IMR-90 (cell line): ENCODE results near the gene TBX10. TPM values are rescaled to one million over a fixed set of nuclear protein-coding genes. Genes with fewer than 3 reads are reported as not detected.
"Not testable (repeated sequence)": the region's sequence is repeated elsewhere in the genome, so short reads cannot be mapped to it uniquely, and the experiment has no call there.

ENCODE experiments used
- ATAC-seq: fragments of 200-7000 bp; cut with Tn5 transposase; 2 replicates; pipeline ENCODE4 v1.9.1; 2020; ENCODE audit warnings: low read depth, mild to moderate bottlenecking, moderate library complexity
- BruUV-seq: library from RNA; stranded (reverse); fragments of 400-500 nt; replicated peaks from 2 replicates; lab custom pipeline; 2021; lab: Mats Ljungman, UMichigan
- CTCF ChIA-PET: fragments of 300-600 bp; formaldehyde crosslinking; extraction: SDS; loops from one replicate; lab custom pipeline; 2021; ENCODE audit warnings: antibody characterized with exemption; lab: Yijun Ruan, JAX
- POLR2A ChIA-PET: fragments of 300-600 bp; sonication (Branson Sonifier 250); formaldehyde crosslinking; loops from one replicate; lab custom pipeline; 2022; ENCODE audit warnings: antibody characterized with exemption; ENCODE audit not compliant: unreplicated experiment; lab: Charles Lee
- DNase-seq: peaks from one replicate; pipeline ENCODE4 v3.0.0; 2013
- H2AFZ ChIP-seq: replicated peaks from 2 replicates; pipeline ENCODE3; 2013; ENCODE audit warnings: low read length, mild to moderate bottlenecking; ENCODE audit not compliant: poor library complexity
- H2AK5ac ChIP-seq: 2 replicates; pipeline ENCODE4 v1.6.1; 2013; ENCODE audit warnings: low read depth, low read length, inconsistent platforms
- H2AK9ac ChIP-seq: replicated peaks from 2 replicates; pipeline ENCODE3; 2013; ENCODE audit warnings: mild to moderate bottlenecking, low read depth, low read length, moderate library complexity; ENCODE audit not compliant: poor library complexity
- H2BK120ac ChIP-seq: 2 replicates; pipeline ENCODE4 v1.6.1; 2013; ENCODE audit warnings: low read depth, low read length, inconsistent platforms
- H2BK15ac ChIP-seq: 3 replicates; pipeline ENCODE4 v1.6.1; 2013; ENCODE audit warnings: low read depth, low read length, inconsistent platforms
- H2BK20ac ChIP-seq: 2 replicates; pipeline ENCODE4 v1.6.1; 2013; ENCODE audit warnings: low read depth, mild to moderate bottlenecking, inconsistent platforms, low read length, moderate library complexity
- H2BK5ac ChIP-seq: 2 replicates; pipeline ENCODE4 v1.6.1; 2013; ENCODE audit warnings: mild to moderate bottlenecking, low read depth, low read length, inconsistent platforms; ENCODE audit not compliant: poor library complexity, severe bottlenecking
- H3K14ac ChIP-seq: replicated peaks from 2 replicates; pipeline ENCODE4 v1.6.1; 2013; ENCODE audit warnings: low read depth, low read length, inconsistent platforms
- H3K18ac ChIP-seq: 2 replicates; pipeline ENCODE4 v1.6.1; 2013; ENCODE audit warnings: low read depth, low read length, control low read depth
- H3K23ac ChIP-seq: 2 replicates; pipeline ENCODE4 v1.6.1; 2013; ENCODE audit warnings: low read depth, low read length, inconsistent platforms
- H3K27ac ChIP-seq: 2 replicates; pipeline ENCODE4 v1.5.1; 2013; ENCODE audit warnings: mild to moderate bottlenecking, control low read depth, low read length; ENCODE audit not compliant: insufficient read depth
- H3K27me3 ChIP-seq: 2 replicates; pipeline ENCODE4 v1.6.1; 2013; ENCODE audit warnings: low read length; ENCODE audit not compliant: control insufficient read depth, insufficient read depth
- H3K36me3 ChIP-seq: 2 replicates; pipeline ENCODE4 v1.6.1; 2013; ENCODE audit warnings: low read length, mixed read lengths; ENCODE audit not compliant: control insufficient read depth, insufficient read depth
- H3K4ac ChIP-seq: 2 replicates; pipeline ENCODE4 v1.6.1; 2013; ENCODE audit warnings: low read depth, low read length, inconsistent platforms
- H3K4me1 ChIP-seq: 2 replicates; pipeline ENCODE4 v1.6.1; 2013; ENCODE audit warnings: low read length, mixed read lengths; ENCODE audit not compliant: control insufficient read depth, insufficient read depth
- H3K4me2 ChIP-seq: 2 replicates; pipeline ENCODE4 v1.6.1; 2013; ENCODE audit warnings: low read depth, mild to moderate bottlenecking, control low read depth, low read length, moderate library complexity
- H3K4me3 ChIP-seq: 2 replicates; pipeline ENCODE4 v1.5.1; 2013; ENCODE audit warnings: low read depth, mild to moderate bottlenecking, control low read depth, low read length, moderate library complexity; ENCODE audit not compliant: insufficient read depth
- H3K56ac ChIP-seq: 2 replicates; pipeline ENCODE4 v1.6.1; 2013; ENCODE audit warnings: low read length, inconsistent platforms; ENCODE audit not compliant: insufficient read depth; ENCODE audit errors: extremely low read depth
- H3K79me1 ChIP-seq, 2 experiments: 2 replicates each; pipeline ENCODE4 v1.6.1; 2013; ENCODE audit warnings: low read length in 2 of 2, inconsistent platforms in 1 of 2, low read depth in 1 of 2
- H3K9ac ChIP-seq: 2 replicates; pipeline ENCODE4 v1.6.1; 2013; ENCODE audit warnings: low read depth, low read length, control low read depth
- H3K9me1 ChIP-seq: 2 replicates; pipeline ENCODE4 v1.6.1; 2013; ENCODE audit warnings: low read length, inconsistent platforms; ENCODE audit not compliant: insufficient read depth
- H3K9me3 ChIP-seq: 2 replicates; pipeline ENCODE4 v1.6.1; 2013; ENCODE audit warnings: low read length; ENCODE audit not compliant: control insufficient read depth, insufficient read depth
- H4K20me1 ChIP-seq: 2 replicates; pipeline ENCODE4 v1.6.1; 2013; ENCODE audit warnings: low read length, inconsistent platforms; ENCODE audit not compliant: insufficient read depth
- H4K5ac ChIP-seq: 2 replicates; pipeline ENCODE4 v1.6.1; 2013; ENCODE audit warnings: mild to moderate bottlenecking, low read depth, low read length, control low read depth
- H4K8ac ChIP-seq, 2 experiments: 2 replicates each; pipeline ENCODE4 v1.6.1; 2013; ENCODE audit warnings: low read depth in 2 of 2, low read length in 2 of 2, control low read depth in 1 of 2, inconsistent platforms in 1 of 2
- H4K91ac ChIP-seq: 2 replicates; pipeline ENCODE4 v1.6.1; 2013; ENCODE audit warnings: low read depth, low read length, inconsistent platforms; ENCODE audit not compliant: insufficient read depth
- WGBS, 2 experiments: methylation state at CpG; one replicate each; pipeline versions ENCODE4 v1.1.5 to v1.1.7; 2013; ENCODE audit warnings: missing lambda C conversion rate in 2 of 2; ENCODE audit not compliant: insufficient read length in 1 of 2; ENCODE audit errors: extremely low coverage in 2 of 2; 5-methylcytosine and 5-hydroxymethylcytosine counted together
- dilution Hi-C: fragments of 300-500 bp; cut with HindIII; formaldehyde crosslinking; loops from one replicate; pipeline ENCODE4 v1.14.3; 2018; ENCODE audit warnings: low sequenced_read_pairs; ENCODE audit not compliant: unreplicated experiment
- in situ Hi-C: fragments of 300-500 bp; cut with MboI; formaldehyde crosslinking; loops from 3 replicates; pipeline ENCODE4 v1.14.3; 2019; ENCODE audit warnings: low sequenced_read_pairs, inconsistent platforms, mixed read lengths
- intact Hi-C: fragments of 100-400 bp; cut with micrococcal nuclease; formaldehyde crosslinking; loops from 2 replicates; pipeline ENCODE4 v1.10.0; 2022
- polyA plus RNA-seq, 3 experiments: library from polyadenylated mRNA; depleted of rRNA; stranded (reverse); fragments of >200 nt; gene quantifications; 2 replicates each; pipeline ENCODE4 v1.2.3, GENCODE V29; 2012; ENCODE audit warnings: low replicate concordance in 1 of 3
- total RNA-seq: library from RNA; depleted of rRNA; stranded (reverse); fragments of >200 nt; gene quantifications from 2 replicates; pipeline ENCODE4 v1.2.3, GENCODE V29; 2012

Gene TBX10
- total and polyA plus RNA-seq, 2 of the 4 experiments (the other 2 are of a cell fraction), result not detected

GRCh38 chr11:67637441-67637840 is 2.1 kb downstream of the TBX10 start:
- H3K23ac ChIP-seq, H3K27ac ChIP-seq, ATAC-seq, H3K9ac ChIP-seq, H3K4me2 ChIP-seq, H2AK9ac ChIP-seq, H3K14ac ChIP-seq, H3K56ac ChIP-seq, H4K8ac ChIP-seq, intact Hi-C loops, dilution Hi-C loops, H4K20me1 ChIP-seq, H3K9me1 ChIP-seq, H3K4ac ChIP-seq, H3K79me1 ChIP-seq, H2AK5ac ChIP-seq, BruUV-seq, POLR2A ChIA-PET, DNase-seq, H4K91ac ChIP-seq, H3K4me1 ChIP-seq, H3K4me3 ChIP-seq, H3K18ac ChIP-seq, in situ Hi-C loops, H3K36me3 ChIP-seq, H3K9me3 ChIP-seq, CTCF ChIA-PET, H2BK120ac ChIP-seq, H2AFZ ChIP-seq, H2BK20ac ChIP-seq, H2BK15ac ChIP-seq, H2BK5ac ChIP-seq, H4K5ac ChIP-seq: not testable (repeated sequence)
- peaks cover 16% of the 10 kb centered on the region; the same call in 1 of the 2 replicates for H3K27me3 ChIP-seq
- no CpG with 5 or more reads among the region's 3 CpGs for WGBS, 2 experiments
